Measurements from ENCODE around the gene FCN2. TPM values are rescaled to one million over a fixed set of nuclear protein-coding genes. Genes with fewer than 3 reads are reported as not detected.

The FCN2 gene
- total RNA-seq, 1 donor from 2014 or later, result not detected

DNA sequence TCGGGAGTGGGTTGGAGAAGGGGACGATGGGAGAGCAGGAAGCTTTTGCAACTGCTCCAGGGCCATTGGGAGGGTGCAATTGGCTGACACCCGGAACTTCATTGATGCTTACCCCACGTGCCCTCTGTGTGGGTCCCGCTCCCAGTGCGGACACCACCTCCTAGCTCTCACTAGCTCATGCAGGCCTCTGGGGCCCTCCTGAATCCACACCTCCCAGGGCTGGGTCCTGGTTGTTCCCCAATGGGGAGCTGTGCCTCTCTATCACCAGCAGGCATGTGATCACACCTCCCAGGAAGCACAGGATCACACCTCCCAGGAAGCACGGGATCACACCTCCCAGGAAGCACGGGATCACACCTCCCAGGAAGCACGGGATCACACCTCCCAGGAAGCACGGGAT is 32.1 kb upstream of the FCN2 start:
- H3K36me3 ChIP-seq (ENCODE audit: control insufficient read depth, insufficient read depth, low read length), result no peaks in the 10 kb centered on the region
- DNase-seq (ENCODE audit: low read depth) (no peak), FAIRE-seq (no peak)
- H3K4me3 ChIP-seq (ENCODE audit: low read depth, low read length), result no peak overlapping the region
- no peaks in the 10 kb centered on the region for H3K27me3 ChIP-seq (ENCODE audit: control insufficient read depth, insufficient read depth, low read length)
- TF ChIP-seq, protein P1, sequence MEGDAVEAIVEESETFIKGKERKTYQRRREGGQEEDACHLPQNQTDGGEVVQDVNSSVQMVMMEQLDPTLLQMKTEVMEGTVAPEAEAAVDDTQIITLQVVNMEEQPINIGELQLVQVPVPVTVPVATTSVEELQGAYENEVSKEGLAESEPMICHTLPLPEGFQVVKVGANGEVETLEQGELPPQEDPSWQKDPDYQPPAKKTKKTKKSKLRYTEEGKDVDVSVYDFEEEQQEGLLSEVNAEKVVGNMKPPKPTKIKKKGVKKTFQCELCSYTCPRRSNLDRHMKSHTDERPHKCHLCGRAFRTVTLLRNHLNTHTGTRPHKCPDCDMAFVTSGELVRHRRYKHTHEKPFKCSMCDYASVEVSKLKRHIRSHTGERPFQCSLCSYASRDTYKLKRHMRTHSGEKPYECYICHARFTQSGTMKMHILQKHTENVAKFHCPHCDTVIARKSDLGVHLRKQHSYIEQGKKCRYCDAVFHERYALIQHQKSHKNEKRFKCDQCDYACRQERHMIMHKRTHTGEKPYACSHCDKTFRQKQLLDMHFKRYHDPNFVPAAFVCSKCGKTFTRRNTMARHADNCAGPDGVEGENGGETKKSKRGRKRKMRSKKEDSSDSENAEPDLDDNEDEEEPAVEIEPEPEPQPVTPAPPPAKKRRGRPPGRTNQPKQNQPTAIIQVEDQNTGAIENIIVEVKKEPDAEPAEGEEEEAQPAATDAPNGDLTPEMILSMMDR (IDR thresholded peaks at IDR 0.05; ENCODE audit: insufficient read depth, low read length, severe bottlenecking), result no peak

DNA sequence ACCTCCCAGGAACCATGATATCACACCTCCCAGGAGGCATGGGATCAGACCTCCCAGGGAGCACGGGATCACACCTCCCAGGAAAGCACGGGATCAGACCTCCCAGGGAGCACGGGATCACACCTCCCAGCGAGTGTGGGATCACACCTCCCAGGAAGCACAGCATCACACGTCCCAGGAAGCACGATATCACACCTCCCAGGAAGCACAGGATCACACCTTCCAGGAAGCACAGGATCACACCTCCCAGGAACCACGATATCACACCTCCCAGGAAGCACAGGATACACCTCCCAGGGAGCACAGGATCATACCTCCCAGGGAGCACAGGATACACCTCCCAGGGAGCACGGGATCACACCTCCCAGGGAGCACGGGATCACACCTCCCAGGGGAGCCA is 30.0 kb upstream of the FCN2 start:
- H3K27me3 ChIP-seq (ENCODE audit: control insufficient read depth, insufficient read depth, low read length), result no peaks in the 10 kb centered on the region
- FAIRE-seq, result no peak
- TF ChIP-seq, protein P1 (IDR thresholded peaks at IDR 0.05; ENCODE audit: insufficient read depth, low read length, severe bottlenecking), result no peak
- no peaks in the 10 kb centered on the region for H3K36me3 ChIP-seq (ENCODE audit: control insufficient read depth, insufficient read depth, low read length)
- no peak overlapping the region for H3K4me3 ChIP-seq (ENCODE audit: low read depth, low read length)
- no peak for DNase-seq (ENCODE audit: low read depth)

DNA sequence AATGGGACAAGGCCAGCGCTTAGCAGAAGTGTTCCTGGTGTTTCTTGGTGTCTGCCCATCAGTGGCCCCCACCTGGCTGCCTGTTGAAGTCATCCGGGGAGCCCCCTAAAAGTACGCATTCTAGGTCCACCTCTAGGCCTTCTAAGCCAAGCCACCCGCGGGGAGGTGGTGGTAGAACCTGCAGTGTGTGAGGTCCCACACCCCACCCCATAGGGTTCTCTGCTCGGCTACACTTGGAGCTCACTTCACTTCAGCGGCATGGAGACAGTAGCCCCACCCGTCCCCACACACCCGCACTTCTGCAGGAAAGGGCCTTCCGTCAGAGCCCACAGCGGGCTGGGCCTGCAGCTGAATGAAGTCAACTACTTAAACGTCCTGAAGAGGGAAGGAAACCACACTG is 29.6 kb upstream of the FCN2 start:
- TF ChIP-seq, protein P1 (IDR thresholded peaks at IDR 0.05; ENCODE audit: insufficient read depth, low read length, severe bottlenecking), result no peak
- FAIRE-seq, result no peak

DNA sequence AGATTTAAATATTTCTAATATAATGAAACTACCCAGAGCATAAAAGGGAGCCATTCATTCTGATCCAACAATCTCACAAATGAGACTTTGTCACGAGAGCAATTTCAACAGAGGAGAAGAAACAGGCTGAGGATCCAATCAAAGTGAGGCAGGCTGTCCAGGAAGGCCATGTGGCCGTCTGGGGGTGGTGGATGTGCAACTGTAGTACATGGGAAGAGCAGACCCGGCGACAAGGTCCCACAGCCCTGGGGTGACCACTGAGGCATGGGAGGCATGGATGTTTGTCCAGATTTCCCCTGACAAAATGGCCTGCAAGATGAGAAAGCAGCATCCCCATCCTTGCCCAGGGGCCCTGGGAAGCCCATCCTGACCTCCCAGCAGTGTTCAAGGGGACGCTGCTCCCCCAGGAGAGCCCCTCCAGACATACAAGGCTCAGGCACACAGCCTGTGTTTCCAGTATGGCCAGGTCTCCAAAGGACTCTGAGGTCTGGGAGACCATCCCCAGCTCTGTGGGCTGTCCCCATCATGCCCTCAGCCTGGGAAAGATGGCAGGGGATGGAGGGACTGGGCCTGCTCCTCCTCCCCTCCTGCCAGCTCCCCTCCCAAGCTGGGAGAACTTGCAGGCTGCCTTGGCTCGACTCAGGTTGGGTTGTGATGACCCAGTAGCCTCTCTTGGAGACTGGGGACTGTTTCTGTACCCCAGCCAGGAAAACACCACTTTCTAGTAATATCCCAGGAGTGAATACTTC is 27.5 kb upstream of the FCN2 start:
- no peaks in the 10 kb centered on the region for H3K36me3 ChIP-seq (ENCODE audit: control insufficient read depth, insufficient read depth, low read length)
- DNase-seq (ENCODE audit: low read depth) (no peak), FAIRE-seq (no peak)

More for the DNA sequence above, 29.6 kb upstream of the FCN2 start:
- no peaks in the 10 kb centered on the region for H3K36me3 ChIP-seq (ENCODE audit: control insufficient read depth, insufficient read depth, low read length)
- H3K27me3 ChIP-seq (ENCODE audit: control insufficient read depth, insufficient read depth, low read length), result no peaks in the 10 kb centered on the region
- no peak for DNase-seq (ENCODE audit: low read depth)
- H3K4me3 ChIP-seq (ENCODE audit: low read depth, low read length), result no peak overlapping the region

DNA sequence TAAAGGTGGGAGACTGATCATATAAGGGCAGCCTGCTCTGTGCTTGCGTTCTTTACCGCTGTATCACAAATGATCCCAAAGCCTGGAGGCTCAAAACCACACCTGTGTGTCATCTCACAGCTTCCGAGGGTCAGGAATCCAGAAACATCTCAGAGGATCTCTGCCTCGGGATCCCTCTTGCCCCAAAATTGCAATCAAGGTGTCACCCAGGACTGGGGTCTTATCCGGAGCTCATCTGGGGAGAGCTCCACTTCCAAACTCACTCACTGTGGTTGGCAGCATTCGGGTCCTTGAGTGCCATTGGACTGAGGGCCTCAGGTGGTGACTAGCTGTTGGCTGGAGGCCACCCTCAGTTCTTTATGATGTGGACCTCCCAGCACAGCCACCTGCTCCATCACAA is 26.7 kb upstream of the FCN2 start:
- TF ChIP-seq, protein P1 (IDR thresholded peaks at IDR 0.05; ENCODE audit: insufficient read depth, low read length, severe bottlenecking), result no peak
- no peak for FAIRE-seq
- H3K27me3 ChIP-seq (ENCODE audit: control insufficient read depth, insufficient read depth, low read length), result no peaks in the 10 kb centered on the region
- H3K4me3 ChIP-seq (ENCODE audit: low read depth, low read length), result no peak overlapping the region
- DNase-seq (ENCODE audit: low read depth), result no peak
- H3K36me3 ChIP-seq (ENCODE audit: control insufficient read depth, insufficient read depth, low read length), result no peaks in the 10 kb centered on the region

More for the DNA sequence above, 27.5 kb upstream of the FCN2 start:
- H3K4me3 ChIP-seq (ENCODE audit: low read depth, low read length), result no peak overlapping the region
- H3K27me3 ChIP-seq (ENCODE audit: control insufficient read depth, insufficient read depth, low read length), result no peaks in the 10 kb centered on the region
- TF ChIP-seq, protein P1 (IDR thresholded peaks at IDR 0.05; ENCODE audit: insufficient read depth, low read length, severe bottlenecking), result no peak

DNA sequence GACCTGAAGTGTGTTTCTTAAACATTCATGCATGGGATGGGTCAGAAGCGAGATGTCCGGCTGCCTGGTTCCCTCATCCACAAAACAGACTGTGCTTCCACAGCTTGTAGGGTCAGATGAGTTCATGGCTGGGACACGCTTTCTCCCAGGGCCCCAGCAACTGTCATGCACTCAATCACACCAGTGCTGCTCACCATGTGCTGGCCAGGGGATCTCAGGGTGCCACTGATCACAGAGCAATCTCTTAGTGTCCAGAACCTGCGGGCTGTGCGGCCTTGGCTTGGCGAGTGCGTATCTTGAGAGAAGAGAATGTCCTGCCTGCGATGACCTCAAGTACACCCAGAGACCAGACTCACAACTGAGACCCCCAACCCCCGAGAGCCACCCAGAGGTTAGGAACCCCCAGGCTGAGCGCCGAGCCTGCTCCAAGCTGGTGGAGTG is 26.0 kb upstream of the FCN2 start:
- no peak for DNase-seq (ENCODE audit: low read depth)
- no peaks in the 10 kb centered on the region for H3K36me3 ChIP-seq (ENCODE audit: control insufficient read depth, insufficient read depth, low read length)
- no peak overlapping the region for H3K4me3 ChIP-seq (ENCODE audit: low read depth, low read length)
- H3K27me3 ChIP-seq (ENCODE audit: control insufficient read depth, insufficient read depth, low read length), result no peaks in the 10 kb centered on the region
- TF ChIP-seq, protein P1 (IDR thresholded peaks at IDR 0.05; ENCODE audit: insufficient read depth, low read length, severe bottlenecking), result no peak
- no peak for FAIRE-seq

All from bronchial epithelial cell (primary cell).